MV-4-11 (cell line): ENCODE data around the gene PDHX.
A peak's percentile ranks its signal among the peaks of the same experiment; 100 is the strongest.

Experiments used
- DNase-seq: peaks from one replicate; lab custom pipeline; 2025; lab: John Stamatoyannopoulos, UW

The PDHX gene

DNA sequence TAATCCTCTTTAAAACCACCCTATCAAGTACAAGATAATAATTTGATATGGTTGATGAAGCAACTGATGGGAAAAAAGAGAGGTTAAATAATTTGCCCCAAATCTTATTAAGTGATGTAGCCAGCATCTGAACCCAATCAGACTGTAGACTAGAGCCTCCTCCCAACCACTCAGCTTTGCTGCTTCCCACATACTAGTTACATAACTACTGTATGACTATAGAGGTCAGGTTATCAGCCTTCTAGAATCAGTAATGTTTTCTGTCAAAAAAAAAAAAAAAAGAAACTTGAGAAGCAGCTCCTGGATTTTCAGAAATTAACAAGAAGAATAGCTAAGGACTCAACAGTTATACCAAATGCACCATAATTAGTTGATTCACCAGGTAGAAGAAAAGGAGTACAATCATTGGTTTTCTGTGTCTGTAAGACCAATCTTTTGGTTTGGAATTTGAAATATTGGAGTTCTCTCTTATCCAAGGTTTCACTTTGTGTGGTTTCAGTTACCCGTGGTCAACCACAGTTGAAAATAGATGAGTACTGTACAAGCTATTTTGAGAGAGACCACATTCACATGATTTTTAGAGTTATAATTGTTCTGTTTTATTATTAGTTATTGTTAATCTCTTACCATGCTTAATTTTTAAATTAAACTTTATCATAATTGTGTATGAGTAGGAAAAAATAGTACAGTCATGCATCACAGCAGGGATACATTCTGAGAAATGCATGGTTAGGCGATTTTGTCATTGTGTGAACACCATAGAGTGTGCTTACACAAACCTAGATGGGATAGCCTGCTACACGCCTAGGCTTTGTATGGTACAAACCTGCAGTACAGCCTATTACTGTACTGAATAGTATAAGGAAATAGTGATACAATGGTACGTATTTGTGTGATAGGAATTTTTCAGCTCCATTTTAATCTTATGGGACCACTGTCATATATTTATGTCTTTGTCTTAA lies 72.2 kb downstream of the PDHX start:
- peak; percentile 82 for DNase-seq

DNA sequence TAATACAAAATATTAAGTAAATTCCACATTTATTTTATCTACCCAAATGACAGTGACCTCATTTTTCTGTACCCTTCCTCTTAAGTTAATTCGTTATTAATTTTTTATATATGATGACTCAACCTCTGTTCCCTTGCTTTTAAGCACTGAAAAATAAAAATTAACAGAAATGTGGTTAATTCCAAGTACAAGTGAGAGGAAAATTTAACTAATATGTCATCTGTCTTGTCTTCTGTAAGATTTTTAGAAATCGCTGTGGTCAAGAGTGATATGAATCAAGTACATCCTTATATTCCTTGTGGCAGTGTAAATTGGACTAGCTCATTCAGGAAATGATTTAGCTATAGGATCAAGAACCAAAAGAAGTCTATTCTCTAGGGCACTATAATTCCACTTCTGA lies 74.5 kb downstream of the PDHX start:
- no peak for DNase-seq

DNA sequence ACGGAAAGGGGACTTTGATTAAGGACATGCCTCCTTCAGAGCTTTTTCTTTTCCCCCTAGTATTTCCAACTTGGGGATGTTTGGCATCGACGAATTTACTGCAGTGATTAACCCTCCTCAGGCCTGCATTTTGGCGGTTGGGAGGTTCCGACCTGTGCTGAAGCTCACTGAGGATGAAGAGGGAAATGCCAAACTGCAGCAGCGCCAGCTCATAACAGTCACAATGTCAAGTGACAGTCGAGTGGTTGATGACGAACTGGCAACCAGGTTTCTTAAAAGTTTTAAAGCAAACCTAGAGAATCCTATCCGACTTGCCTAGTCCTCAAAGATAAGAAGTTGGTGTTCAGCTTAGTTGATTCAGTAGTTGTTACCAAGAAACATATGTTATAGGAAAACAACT lies 78.4 kb downstream of the PDHX start:
- DNase-seq: no peak

DNA sequence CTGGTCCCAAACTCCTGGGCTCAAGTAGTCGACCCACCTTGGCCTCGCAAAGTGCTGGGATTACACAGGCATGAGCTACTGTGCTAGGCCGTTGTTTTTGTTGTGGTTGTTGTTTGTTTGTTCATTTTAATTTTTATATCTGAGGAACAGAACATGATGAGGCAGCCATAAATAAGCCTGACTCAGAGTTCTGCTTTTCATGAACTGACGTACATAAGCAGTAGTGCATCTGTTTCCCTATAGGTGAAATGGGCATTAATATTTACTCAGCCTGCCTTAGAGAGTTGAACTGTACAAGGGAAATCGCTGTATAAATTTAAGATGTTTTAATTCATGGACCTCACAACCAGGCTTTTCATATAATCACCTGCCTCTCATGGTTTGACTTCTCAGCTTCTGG lies 80.5 kb downstream of the PDHX start:
- DNase-seq: peak; percentile 25

DNA sequence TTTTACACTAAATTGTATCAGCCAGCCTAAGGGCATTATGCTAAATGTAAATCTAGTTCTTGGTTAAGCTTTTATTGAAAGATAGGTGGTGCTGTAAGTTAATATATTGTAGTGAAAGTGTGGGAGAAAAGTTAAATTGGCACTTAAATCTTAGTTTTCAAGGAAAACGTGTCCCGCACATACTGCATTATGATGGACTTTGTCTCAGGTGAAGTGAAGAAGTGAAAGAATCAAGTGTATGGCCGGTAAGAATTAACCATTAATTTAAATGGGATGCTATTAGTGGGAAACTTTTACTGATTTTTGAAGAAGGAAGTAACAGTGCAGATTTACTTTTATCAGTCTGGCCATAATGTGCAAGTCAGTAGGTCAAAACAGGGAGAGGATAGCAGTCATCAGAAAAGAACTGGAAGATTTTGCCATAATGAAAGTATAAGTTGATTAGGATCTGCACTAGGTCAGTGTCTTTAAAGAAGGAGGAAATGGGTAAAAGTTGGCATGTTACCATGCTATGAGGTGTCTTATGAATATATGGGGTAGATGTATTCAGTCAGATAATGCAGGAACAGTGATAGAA lies 81.6 kb downstream of the PDHX start:
- DNase-seq: peak; percentile 47

DNA sequence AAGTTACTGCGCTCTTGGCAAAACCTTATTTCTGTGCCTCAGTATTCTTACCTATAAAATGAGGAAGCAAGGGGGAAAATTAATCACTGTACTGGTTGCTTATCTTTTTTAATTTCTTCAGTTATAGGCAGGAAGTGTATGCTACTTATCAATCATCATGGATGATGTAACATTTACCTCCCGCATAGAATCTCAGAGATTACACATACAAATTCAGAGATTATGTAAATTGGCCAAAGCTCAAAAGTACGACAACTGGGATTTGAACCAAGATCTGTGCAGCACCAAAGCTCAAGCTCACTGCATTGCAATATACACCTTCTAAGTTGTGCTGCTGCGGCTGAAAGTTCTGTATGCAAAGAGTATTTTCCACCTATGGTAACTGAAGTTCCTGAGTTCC lies 83.0 kb downstream of the PDHX start:
- DNase-seq: no peak

DNA sequence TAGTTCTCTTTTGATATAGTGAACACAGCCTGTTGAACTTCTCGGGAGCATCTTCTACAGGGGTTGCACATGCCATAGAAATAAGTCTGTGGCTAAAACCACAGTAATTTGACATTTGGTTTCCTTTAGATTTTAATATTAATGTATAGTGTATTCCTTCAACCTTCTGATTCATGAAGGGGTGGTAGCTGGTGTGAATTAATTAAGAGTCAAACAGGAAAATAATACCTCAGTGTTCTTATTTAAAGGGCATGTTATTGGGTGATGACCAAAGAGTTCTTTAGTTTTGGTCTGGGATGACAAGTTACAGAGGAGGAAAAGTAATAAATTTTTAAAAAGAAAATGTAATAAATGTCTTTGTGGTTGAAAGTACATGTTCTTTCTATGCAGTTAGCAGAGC lies 86.8 kb downstream of the PDHX start:
- DNase-seq: no peak

DNA sequence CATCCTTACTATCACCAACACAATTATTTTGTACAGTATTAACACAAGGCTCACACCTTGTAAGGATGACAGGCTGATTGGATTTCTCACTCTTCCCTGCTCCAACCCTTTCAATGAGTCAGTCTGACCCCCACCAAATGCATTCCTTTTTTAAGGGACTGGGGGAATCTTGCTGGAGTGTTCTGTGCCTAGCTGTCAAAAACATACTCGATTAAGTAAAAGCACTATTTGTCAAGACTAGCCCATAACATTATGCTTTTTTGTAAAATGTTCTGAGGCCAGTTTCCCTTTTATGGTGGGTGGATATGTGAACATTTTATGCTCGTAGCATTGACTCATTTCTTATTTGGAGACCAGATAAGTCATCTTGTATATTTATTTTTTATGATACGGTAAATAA lies 87.2 kb downstream of the PDHX start:
- no peak for DNase-seq

DNA sequence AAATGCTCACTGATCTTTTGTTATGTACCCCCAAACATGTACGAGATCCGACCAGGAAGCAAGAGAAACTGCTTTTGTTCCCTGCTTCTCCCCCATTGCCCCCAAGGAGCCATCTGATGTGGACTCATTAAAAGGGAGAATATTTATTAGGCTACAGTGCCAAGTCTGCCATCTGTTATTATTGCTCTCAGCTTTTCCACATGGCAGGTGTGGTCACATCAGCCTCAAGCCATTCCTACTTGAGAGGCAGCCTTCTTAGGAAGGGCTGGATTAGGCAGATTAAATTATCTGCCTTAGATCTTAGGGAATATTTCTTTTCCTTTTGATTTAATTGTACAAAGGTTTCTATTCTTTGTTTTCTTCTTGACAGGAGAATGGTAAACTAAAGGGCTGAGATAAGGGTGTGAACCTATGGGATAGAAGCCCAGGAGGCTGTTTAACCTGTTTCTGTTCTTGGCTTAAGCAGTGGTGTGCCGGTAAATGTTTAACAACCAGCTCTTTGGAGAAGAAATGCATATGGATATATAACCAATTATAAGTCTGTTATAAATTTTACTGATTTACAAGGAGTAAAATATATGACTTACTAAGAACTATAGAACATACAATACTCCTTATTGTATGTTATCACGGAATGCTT lies 88.8 kb downstream of the PDHX start:
- DNase-seq: no peak

DNA sequence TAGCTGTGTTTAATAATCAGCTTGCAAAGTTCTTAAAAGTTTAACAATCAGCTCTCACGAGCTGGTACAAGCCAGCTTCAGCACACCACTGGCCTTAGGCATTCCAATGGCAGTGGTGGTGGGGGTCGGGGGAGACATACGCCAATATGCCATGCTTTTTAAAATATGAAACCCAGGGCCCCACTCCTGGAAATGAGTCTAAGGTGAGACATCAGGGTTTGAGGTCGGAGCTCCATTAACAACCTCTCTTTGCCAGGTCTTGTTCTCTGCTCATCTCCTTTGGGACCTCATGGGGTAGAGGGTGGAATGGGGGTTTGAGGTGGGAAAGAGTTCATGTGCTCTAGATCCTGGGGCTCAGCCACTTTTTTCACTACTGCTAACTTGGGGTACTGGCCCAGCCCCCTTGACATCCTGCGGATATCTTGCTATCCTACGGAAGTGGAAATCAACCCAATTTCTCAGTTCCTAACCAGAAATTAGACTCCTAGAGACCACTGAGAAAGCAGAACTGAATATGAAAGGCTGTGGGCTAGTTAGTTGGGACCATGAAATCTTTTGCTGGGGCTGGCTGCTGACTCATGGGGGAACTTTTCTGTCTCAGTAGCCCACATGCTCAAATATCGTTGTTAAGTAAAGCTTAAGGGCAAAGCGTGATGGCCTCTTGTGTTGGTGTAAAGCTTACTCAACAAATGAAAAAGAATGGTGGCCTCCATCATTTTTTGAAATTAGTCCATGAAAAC lies 90.1 kb downstream of the PDHX start:
- DNase-seq: peak; percentile 99

DNA sequence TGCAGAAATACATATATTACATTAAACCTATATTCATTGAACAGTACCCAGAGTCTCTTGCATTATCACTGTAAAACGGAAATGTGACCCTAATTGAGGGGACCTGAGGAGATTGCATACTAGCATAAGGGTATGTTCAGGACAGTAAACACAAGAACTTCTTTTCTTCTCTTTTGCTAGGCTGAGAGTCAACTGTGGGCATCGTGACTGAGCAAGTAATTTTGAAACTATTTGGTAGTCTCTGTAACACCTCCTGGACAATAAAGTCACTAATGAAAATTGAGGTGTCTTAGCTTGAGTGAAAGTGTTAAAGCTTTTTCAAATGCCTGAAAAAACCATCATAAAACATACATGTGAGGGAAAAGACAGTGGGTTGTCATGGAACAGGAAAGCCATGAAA lies 90.9 kb downstream of the PDHX start:
- DNase-seq: no peak

DNA sequence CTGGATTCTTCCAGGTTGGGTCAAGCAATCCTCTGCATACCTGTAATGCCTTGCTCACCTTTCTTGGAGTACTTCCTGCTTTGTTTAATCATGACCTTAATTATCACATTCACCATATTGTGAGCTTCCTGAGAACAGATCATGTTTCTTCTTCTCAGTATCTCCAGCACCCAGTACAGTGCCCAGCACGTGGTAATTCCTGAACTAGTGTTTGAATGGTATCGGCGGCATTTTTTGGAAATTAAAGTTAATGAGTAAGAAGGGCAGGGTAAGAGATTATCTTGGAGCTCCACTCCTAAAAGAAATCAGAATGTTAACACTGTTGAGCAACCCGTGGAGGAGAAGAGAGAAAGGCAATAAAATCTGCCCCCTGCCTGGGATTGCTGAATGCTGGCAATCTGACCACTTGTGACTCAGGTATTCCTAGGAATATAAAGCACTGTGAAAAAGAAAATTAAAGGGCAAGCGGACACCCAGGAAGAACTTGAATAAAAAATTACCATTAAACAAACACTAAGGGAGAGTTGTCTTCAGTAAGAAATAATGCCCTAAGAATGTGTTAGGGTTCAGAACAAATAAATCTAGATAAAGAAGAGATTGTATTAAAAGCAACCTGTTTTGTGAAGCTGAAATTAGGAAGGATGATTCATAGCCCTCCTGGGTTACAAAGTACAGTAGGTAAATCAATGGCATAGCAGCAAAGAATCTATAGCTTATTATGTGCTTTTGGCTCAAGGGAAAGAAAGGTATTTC lies 92.9 kb downstream of the PDHX start:
- DNase-seq: no peak

DNA sequence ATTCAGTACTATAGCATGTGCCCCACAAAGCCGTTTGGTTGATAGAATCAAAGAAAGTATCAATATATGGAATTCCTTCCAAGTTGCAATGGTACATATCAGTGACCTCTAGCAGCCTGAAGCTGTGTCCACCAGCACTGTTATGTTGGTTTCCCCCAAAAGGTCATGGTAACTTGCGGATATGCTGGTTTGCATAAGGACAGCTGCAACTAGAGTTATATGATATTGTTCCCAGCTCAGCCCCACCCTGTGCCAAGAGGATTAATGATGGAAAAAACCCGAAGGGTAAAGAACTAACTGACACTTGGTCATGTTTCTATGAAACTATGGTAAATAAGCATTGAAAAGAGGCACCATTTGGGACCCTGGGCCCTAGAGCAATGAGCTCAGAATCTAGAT lies 93.5 kb downstream of the PDHX start:
- no peak for DNase-seq

DNA sequence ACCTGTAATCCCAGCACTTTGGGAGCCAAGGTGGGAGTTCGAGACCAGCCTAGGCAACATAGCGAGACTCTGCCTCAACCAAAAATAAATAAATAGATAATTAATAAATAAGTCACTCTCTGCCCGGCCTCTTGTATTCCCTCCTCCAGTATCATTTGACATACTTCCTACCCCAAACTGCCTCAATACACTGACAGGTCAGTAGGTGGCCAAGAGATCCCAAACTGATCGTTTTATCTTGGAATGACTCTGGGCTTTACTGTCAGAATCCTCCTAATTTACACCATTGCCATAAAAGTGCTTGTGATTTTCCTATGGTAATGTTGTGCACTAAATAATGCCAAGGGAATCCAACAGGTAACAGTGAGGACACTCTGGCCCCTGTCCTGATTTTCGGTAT lies 94.2 kb downstream of the PDHX start:
- no peak for DNase-seq

DNA sequence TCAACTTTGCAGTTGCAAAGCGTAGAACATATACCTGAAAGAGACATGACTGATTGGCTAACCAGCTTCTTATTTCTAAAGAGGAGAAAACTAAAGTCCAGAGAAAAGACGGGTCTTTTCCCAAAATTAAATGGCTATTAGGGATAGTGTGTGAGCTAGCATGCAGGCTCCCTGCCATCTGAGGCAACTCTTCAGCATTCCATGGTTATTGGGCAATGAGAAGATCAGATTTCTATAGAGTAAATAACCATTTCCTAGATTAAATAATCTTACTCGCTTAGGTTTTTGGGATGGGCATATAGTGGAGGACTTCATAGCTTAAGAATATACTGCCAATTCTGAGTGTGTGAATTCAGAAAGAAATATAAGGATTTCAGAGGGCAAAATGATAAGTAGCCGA lies 95.0 kb downstream of the PDHX start:
- DNase-seq: no peak

DNA sequence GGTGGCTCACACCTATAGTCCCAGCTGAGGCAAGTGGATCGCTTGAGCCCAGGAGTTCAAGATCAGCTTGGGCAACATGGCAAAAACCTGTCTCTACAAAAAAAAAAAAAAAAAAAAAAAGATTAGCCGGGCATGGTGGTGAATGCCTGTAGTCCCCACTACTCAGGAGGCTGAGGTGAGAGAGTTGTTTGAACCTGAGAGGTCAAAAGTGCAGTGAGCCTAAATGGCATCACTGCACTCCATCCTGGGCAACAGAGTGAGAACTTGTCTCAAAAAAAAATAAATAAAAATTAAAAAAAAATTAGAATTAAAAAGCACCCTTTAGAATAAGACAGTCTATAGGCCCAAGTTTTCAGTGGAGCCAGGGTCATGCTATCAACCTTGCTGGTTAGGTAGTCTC lies 95.5 kb downstream of the PDHX start:
- no peak for DNase-seq

DNA sequence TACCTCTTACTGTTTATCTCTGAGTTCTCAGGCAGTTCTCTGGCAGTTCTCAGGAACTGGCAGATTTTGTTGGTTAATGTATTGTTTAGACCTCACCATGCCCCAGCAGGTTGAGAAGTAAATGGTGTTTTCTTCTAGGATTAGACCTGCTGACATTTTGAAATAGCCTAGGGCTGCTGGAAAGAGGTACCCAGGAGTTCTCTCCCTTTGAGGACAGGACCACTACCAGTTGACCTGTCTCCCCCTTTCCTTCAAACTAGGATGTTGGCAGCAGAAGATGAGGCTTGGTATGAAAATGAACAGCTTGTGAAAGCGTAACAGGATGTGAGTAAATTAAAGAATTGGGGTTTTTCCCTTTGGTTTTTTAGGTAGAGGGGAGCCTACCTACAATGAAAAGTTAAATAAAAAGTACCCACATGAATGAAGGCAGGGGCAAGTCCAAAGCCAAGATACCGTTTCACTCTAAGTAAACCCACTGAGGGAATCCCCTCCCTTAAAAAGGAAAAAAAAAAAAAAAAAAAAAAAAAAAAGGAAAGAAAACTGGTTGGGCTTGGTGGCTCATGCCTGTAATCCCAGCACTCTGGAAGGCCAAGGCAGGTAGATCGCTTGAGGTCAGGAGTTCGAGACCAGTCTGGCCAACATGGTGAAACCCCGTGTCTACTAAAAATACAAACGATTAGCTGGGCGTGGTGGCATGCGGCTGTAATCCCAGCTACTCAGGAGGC lies 96.2 kb downstream of the PDHX start:
- DNase-seq: no peak

DNA sequence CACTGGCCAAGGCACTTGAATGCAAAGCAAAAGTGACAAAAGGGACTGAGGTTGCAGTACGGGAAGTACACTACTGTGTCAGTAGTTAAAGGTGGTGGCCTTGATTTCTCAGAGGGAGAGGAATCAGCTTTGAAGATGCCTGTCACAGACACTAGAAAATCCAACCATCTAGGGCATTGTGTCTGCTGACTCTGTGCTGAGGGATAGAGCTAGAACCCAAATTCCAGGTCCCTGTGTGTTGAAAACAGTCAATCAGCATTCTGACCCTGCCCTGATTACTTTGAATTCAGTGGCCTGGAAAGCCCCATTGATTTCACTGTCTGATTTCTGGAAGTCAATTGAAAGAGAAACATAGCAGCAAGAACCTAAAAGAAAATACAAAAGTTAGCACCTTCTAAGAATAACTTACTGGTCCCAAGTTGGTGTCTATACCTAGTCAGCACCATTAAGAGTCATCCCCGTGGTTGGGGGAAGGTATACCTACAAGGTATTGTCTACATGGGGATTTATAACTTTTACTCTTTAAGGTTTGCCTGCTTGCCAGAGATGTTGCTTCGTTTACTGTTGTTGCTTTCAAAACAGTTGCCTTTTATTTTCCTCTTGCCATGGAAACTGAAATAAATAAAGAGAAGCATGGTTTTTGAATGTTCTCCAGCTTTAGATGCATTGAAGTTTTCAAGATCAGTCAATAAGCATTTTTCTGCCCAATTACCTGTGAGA lies 97.3 kb downstream of the PDHX start:
- no peak for DNase-seq

DNA sequence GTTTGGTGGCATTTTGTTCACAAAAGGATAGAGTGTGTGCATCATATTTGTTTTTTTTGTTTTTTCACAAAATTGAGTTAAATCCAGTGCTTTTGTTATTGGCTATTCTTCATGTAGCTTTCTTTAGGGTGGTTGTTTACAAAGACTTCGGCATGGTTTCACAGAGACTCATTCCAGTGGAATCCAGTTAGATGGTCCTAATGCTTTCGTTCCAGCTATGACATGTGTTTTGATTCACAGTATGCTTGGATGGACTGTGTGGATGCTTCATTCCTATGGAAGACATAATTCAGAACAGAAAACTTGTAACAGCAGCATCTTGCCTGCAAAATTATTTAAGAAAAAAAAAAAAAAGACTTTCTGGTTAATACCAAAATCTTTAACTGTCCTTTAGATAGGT lies 97.9 kb downstream of the PDHX start:
- no peak for DNase-seq

DNA sequence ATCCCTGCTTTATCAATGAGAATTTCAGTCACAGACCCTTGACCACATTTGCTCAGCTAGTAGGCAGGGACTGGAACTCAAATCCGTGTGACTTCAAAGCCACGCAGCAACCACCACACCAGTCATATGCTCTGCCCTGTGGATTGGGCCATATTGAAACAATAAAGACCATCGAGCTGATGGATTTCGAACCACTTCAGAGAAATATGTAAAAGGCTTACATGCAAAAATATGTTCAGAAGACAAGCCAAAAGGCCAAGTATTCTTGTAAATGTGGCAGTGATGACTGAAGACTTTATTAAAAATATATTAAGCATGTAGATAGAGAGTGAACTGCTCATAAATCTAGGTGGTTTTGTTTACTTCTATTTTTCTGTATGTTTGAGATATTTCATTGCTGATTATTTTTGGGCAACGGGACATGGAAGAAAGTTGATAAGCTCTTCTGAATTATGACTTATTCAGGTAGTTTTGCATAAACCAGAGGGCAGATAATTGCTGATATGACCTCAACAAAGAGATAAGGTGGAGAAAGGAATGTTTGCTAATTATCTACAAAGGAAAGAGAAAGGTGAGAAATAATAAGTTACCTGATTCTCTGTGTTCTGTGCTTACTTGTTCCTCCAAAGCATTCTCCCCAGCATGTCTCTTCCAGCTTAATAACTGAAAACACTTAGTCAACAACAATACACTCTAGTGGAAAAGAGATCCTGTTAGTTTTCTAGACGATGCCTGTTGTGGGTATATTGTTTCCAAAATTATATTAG lies 99.4 kb downstream of the PDHX start:
- no peak for DNase-seq
